Activated T-cell treated with anti-CD3 and anti-CD28 coated beads for 48 hours (primary cell): ENCODE measurements around the gene F3.

Experiments
- DNase-seq: peaks from one replicate; pipeline ENCODE4 v3.0.0-alpha.2; 2020; ENCODE audit warnings: low read depth

The F3 gene

DNA sequence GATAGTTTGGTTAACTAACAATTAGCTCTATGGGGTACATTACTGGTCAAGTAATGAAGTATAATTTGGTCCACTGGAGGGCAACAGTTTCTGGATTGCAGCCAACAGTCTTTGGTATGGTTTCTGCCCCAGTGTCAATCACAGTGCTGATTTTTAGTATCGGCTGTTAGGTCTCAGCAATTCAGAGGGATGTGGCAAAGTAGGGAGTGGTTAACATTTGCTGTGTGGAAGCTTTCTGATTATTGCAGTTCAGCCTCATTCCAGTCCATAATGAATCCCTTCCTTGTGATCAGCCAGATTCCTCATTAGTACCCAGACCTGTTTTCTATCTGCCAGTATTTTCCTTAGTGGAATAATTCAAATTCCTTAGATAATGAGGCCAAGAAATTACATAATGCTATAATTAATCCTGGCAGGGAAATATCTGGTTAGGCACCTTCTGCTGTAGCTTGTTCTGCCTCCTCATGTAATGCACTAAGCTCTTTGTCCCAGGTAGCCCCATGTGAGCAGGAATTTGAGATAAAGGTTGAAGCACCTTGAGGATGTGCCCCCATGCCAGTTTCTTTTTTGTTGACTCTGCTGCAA lies 14.0 kb downstream of the F3 start:
- DNase-seq: no peak

DNA sequence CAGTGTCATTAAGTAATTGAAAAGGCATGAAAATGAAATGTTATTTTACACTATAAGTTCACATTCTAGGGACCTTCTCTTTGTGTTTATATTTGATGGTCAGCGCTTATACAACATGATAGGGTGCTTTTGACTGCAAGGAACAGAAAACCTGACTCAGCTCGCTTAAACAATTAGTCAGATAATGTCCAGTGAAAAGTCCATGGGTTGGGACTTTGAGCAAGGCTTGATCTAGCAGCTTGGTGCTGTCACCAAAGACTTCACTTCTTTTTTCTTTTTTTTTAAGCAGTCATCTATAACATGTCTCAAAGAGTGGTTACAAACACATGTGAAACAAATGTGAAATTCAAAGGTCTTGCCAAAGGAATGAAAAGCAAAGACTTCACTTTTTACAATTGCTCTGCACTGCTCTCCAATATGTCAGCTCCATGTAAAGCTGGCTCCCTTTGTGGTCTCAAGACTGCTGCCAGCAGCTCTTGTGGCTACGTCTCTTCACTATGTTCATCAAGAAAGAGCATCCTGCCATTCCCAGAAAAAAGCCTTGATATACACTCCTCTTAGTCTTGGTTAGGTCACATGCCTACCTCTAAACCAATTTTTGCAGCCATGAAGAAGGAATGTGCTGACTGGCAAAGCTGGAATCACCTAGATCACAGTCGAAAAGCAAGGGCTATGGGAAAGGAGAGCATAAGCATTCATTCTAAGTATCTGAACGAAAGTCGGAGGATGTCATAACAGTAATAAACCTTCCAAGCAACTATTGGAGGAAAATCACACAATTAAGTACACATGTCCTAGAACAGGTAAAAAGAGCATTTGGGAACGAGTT lies 15.2 kb downstream of the F3 start:
- no peak for DNase-seq

DNA sequence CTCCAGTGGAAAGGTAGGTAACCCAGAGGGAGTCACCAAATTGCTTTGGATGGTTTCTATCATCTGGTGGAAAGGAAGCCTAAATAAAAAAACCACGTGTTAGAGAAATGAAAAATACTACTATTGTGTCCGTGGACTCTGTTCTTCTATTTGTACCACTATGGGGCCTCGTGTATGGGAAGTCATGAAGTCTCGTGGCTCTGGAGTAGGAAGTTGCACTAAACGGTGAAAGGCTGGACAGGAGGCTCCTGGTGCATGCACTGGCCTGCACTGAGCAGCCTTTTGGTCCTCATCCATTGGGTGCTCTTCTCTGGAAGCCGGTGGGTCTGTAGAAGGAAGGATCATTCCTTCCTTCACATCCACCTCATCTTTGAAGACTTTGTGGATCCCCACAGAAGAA lies 17.0 kb downstream of the F3 start:
- DNase-seq: no peak

DNA sequence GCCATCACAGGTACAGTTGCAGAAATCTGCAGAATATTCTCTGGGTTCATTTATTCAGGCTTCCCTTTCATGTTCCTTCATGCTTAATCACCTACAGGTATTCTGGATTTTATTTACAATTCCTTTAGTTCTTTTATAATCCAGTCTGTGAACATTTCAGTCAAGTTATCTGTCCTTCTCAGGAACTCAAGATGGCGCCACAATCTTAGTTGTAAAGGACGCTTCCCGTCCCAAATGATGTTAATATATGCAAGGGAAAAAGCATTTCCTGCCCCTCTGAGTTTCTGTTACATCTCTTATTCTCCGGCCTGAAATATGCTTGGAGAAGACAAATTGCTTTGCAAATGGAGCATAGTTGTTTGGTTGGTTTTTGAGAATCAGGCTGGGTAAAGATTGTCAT lies 19.3 kb downstream of the F3 start:
- no peak for DNase-seq

DNA sequence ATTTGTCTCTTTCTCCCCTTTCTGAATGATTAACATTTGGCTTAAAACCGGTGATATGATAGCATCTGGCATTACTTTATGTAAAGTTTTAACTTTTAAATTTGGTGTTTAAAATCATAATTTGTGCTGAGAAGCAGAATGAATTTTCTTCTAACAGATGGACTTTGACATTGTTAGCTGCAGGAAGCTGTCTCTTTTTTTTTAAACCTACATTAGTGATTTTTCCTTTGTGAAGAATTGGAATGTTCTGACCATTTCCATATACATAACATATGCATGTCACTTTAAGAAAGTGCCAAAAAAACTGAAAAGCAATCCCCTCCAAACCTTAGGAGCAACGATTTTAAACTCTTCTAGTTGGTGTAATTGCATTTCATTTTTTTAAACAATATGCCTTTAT lies 22.2 kb downstream of the F3 start:
- no peak for DNase-seq

DNA sequence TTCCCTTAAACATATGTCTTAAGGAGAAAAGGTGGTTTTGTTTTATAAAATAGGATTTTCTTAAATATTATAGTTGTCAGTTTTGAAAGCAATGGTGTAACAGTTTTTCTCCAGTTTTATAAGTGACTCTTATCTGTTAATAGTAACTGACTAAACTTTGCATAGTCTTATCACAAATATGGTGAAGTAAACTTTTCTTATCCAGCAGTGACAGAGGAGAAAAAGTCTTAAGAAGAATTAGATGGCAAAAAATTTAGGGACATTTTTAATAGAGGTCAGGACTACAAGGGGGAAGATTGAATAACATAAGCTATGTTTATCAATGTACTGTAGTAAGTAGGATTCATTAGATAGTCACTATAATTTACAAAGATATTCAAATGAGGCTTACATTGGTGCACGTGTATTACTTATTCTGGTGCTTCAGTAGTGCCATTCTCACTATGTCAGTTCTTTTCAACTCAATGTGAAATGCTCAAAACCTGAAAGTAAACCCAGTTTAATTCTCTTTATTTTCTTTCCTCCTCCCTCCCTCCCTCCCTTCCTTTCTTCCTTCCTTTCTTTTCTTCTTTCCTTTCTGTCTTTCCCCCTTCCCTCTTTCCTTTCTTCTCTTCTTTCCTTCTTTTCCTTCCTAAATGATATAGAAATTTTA lies 26.1 kb downstream of the F3 start:
- no peak for DNase-seq

DNA sequence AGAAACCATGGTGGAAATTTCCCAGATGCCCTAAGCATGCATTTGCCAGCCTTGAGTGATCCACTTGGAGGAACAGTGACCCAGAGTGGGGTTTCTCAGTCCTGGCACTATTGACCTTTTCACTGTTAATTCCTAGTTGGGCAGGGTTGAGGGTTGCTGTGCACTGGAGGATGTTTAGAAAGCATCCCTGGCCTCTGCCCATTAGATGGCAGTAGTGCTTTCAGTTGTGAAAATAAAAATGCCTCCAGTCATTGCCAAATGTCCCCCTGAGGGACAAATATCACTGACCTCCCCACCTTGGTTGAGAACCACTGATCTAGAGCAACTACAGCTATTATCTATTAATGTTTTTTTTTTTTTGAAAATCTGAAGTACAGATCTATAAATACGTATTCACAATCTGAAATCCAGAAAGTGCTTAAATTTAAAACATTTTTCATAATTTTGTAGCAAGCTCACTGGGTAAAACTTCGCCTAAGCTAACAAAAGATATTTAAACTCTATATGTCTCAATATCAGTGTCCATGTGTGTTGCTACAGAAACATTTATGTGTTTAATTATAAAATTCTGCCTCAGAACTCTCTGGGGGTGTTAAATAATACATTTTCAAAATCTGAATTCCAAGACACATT lies 27.3 kb downstream of the F3 start:
- no peak for DNase-seq

DNA sequence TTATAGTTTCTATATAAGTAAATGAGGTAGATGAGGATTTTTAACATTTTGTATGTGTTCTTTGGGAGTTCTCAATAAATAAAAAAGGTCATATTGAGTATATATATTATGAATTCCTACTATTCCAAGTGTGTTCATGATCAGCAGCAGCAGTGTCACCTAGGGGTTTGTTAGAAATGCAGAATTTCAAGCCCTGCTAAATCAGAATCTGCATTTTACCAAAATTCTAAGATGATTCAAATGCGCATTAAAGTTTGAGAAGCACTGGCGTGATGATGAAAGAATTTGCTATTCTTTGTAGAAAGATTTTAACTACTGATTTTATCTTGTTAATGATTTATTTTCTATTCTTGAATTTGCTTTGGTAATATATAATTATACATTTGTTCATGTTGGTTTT lies 28.7 kb downstream of the F3 start:
- no peak for DNase-seq

DNA sequence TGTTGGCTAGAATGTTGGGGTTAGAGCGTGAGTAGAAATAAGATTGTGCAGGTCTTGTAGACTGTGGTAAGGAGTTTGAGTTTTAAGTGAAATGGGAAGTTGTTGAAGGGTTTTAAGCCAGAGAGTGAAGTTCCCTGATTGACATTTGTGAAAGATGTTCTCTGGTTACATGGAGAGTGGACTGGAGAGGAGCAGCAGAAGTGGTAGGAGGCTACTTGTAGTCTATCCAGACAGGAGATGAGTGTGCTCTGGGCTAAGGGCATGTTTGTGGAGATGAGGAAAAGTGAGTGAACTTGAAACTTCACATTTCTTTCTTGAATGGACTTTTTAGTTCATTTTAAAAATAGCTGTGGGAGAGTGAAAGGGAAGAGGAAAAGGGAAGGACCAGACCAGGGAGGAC lies 37.0 kb downstream of the F3 start:
- DNase-seq: no peak

DNA sequence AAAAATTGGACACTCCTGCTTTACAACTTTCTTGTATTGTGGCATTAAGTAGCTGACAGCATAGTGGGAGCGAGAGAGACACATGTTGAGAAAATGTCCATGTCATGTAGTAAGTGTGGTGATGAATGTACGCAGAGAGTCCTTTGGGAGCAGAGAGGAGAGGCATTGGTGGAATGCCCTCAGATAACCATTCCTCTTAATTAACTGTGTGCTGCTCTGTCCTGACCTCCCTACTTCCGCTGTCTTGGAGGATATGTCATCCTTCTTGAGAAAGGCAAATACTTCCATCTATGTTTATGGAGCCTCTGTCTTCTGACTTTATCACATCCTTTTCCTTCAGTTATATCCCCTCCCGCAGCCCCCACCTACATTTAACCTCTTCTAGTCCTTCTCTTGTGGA lies 38.4 kb downstream of the F3 start:
- DNase-seq: no peak

DNA sequence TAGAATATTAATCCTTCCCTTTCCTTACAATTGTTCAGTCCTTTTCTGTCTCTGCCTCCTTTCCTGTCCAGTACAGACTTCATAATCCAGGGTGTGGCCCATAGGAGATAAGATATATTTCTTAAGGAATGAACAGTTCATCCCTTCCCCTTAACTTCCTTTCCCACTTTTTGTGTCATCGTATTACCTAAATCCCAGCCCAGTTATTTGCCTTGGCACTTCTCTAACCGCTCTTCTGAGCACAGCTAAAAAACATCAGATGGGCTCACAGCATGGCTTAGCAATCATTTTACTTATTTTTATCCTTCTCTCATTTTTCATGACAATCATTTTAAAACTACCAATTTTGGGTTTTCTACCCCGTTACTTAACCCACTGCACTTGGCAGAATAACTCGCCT lies 39.6 kb downstream of the F3 start:
- no peak for DNase-seq

DNA sequence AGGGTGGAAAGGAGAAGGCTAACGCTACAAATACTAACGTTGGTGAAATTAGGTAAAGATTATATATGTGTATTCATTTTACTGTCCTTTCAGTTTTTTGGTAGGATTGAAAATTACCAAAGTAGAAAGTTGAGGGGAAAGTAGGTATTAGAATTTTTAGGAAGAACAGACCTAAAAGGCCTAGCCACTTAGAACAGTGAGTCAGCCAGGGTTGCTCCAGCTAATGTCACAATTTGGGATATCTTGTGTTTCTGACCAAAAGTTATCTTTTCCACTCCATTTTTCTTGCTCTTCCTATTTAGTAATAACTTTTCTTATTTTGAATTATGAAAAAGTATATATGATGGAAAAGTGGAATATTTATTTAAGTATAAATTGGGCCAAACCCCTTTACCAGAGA lies 40.1 kb downstream of the F3 start:
- DNase-seq: no peak

DNA sequence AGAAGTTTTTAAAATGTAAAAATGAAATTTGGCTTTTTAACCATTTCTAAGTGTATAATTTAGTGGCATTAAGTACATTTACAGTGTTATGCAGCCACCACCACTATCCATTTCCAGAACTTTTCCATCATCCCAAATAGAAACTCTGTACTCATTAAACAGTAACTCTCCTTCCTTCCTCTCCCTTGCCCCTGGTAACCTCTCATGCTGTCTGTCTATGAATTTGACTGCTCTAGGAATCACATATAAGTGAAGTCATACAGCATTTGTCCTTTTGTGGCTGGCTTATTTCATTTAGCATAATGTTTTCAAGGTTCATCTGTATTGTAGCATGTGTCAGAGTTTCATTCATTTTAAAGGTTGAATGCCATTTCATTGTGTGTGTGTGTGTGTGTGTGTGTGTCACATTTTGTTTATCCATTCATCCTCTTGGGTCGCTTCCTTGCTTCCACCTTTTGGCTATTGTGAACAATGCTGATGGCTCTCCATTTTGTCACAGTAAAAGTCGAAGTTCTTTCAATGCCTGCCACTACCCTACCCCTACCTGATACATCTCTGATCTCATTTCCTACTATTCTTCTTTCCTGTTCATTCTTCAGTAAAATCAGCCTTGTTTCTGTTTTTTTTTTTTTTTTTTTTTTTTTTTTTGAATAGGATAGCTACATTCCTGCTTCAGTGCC lies 45.3 kb downstream of the F3 start:
- no peak for DNase-seq

DNA sequence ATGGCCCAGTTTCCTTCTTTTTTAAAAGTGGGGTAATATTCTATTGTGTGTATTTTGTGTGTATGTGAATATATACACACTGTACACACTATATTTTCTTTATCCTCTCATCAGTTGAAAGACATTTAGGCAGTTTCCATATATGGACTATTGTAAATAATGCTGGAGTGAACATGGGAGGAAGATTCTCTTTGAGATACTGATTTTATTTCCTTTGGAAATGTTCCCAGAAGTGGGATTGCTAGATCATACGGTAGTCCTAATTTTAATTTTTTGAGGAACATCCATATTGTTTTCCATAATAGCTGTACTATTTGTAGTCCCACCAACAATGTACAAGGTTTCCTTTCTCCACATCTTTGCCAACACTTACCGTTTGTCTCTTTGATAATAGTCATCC lies 51.0 kb downstream of the F3 start:
- no peak for DNase-seq

DNA sequence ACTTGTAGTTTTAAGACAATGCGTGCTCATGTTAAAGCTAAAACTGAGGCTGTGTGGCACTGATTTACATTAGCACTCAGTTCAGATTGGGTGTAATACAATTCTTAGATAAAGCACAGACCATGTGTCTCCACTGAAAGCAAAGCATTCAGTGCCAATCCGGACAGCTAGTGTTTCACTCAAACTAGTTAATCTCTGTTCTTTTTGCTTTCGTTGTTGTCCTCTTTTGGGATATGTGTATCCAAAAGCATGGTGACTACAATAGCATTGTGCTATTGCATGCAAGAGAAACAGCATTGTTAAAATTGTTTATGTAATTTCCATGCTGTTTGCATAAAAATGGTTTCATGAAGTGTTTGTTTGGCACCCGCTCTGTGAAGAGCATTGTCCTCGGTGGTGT lies 54.6 kb downstream of the F3 start:
- no peak for DNase-seq

DNA sequence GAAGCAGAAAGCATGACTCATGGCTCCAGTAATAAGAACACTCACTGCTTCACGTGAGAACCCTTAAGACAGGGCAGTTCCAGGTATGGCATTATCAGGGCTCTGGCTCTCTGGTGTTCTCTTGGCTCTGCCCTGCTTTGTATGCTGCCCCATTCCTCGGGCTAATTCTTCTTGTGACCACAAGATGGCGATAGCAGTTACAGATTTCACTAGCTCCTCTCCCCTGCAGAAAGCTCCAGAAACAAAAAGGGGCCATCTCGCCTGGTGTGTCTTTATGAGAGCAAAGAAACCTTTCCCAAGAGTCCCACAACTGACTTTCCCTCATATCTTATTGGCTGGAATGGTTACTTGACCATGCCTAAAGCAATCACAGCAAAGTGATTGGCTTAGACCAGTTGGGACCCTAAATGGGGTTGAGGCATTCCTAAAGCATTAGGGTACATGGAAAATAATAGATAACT lies 60.1 kb downstream of the F3 start:
- DNase-seq: no peak

DNA sequence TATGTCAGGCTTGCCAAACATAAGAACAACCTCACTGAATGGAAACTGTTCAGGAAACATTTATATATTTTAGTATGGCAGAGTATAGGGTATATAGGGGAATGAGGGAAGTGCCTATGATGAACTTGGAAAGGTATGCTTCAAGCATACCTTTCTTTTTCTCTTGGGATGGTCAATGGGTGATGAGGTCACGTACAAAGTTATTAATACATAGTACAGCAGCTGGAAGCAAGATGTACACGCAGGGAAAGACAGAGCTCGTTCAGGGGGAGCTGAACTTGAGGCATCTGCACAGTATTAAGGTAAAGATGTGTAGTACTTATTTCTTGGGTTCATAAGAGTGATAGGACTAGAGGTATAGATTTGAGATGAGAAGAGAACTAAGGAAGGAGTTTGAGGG lies 61.9 kb downstream of the F3 start:
- no peak for DNase-seq
